Vagina (tissue), 2 donors: ENCODE data around the gene OR5K2. TPM values are rescaled to one million over a fixed set of nuclear protein-coding genes. Genes with fewer than 3 reads are reported as not detected.

Experiments
- DNase-seq, 2 donors: peaks; one replicate each; pipeline ENCODE4 v3.0.0-alpha.2; 2017; ENCODE audit errors: extremely low spot score in 2 of 2
- H3K27ac ChIP-seq: fragments of 200-600 bp; sonication (generic); one replicate; pipeline ENCODE4 v1.5.1; 2019
- H3K27me3 ChIP-seq: fragments of 200-600 bp; sonication (generic); one replicate; pipeline ENCODE4 v1.5.1; 2019
- H3K36me3 ChIP-seq, 2 donors: fragments of 200-600 bp; sonication (generic); one replicate each; pipeline ENCODE4 v1.5.1; 2017 to 2019
- H3K4me1 ChIP-seq: fragments of 200-600 bp; sonication (generic); one replicate; pipeline ENCODE4 v1.5.1; 2019
- H3K4me3 ChIP-seq, 2 donors: fragments of 200-600 bp; sonication (generic); 1 replicate in 1 of 2; 2 replicates in 1 of 2; pipeline ENCODE4 v1.5.1; 2016 to 2019
- H3K9me3 ChIP-seq: fragments of 200-600 bp; sonication (generic); one replicate; pipeline ENCODE4 v1.5.1; 2019
- CTCF ChIP-seq, 3 experiments: fragments of 450-650 bp in 2 of 3; fragments of 200-600 bp in 1 of 3; sonication (generic) in 1 of 3; IDR thresholded peaks; one replicate each; pipeline ENCODE4 v1.5.1; 2017 to 2019; ENCODE audit warnings: antibody characterized with exemption in 3 of 3, mild to moderate bottlenecking in 2 of 3, moderate library complexity in 2 of 3
- POLR2A ChIP-seq, 2 donors: fragments of 450-650 bp; IDR thresholded peaks; one replicate each; pipeline ENCODE4 v1.6.1; 2017; ENCODE audit warnings: antibody characterized with exemption in 2 of 2, mild to moderate bottlenecking in 2 of 2, moderate library complexity in 2 of 2
- POLR2AphosphoS5 ChIP-seq, 2 donors: sonication (generic); formaldehyde crosslinking; IDR thresholded peaks; one replicate each; pipeline ENCODE4 v1.9.0; 2017; ENCODE audit warnings: antibody characterized with exemption in 2 of 2, mild to moderate bottlenecking in 2 of 2, low read depth in 1 of 2; ENCODE audit not compliant: insufficient read depth in 1 of 2
- intact Hi-C: fragments of 100-400 bp; cut with DNase I; formaldehyde crosslinking; loops from one replicate; pipeline ENCODE4 v1.15.1; 2023
- total RNA-seq: library from RNA; depleted of rRNA; stranded (reverse); fragments of >200 nt; gene quantifications from one replicate; pipeline ENCODE4 v1.2.3, GENCODE V29; 2016

Gene OR5K2
- total RNA-seq = not detected

DNA sequence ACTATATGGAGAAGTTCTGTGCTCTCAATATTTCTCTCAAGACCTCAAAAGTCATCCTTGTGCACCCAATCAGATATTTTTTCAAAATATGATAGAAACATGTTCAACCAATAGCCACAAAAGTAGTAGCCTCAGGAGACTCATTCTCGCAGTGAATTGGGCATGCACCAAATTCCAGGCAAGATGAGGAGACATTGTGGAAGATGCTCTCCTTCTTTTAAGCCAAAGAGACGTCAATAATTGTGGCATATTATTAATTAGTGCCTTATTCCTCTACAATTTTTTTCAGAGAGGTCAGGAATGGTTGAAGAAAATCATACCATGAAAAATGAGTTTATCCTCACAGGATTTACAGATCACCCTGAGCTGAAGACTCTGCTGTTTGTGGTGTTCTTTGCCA, at the start of gene OR5K2:
OR5K2 (plus strand) TSS at position 301 of the 400 bp plus-strand sequence; CDS start at position 301, 0 bp downstream.
- TF ChIP-seq CTCF (IDR thresholded peaks at IDR 0.05) = no peak
- TF ChIP-seq POLR2AphosphoS5 (IDR thresholded peaks at IDR 0.05; ENCODE audit: insufficient read depth in 1 of 2, low read depth in 1 of 2) = no peak
- TF ChIP-seq POLR2A (IDR thresholded peaks at IDR 0.05) = no peak
- DNase-seq = no peak
- H3K36me3 ChIP-seq = no peaks in the 10 kb centered on the region
- no peaks in the 10 kb centered on the region for H3K9me3 ChIP-seq
- H3K27ac ChIP-seq = no peak within 1 kb of the TSS
- H3K27me3 ChIP-seq = no peaks in the 10 kb centered on the region
- H3K4me1 ChIP-seq = no peaks in the 10 kb centered on the region
- intact Hi-C loops = no loop called here
- no peak within 1 kb of the TSS for H3K4me3 ChIP-seq

- Histone ChIP-seq H3K36me3 (no peaks in the 10 kb centered on the region), H3K4me3 (no peak overlapping the region), H3K27ac (no peak overlapping the region), H3K9me3 (no peaks in the 10 kb centered on the region), H3K27me3 (no peaks in the 10 kb centered on the region), H3K4me1 (no peaks in the 10 kb centered on the region)
- TF ChIP-seq CTCF (IDR thresholded peaks at IDR 0.05) (no peak), POLR2A (IDR thresholded peaks at IDR 0.05) (no peak), POLR2AphosphoS5 (IDR thresholded peaks at IDR 0.05; ENCODE audit: insufficient read depth in 1 of 2, low read depth in 1 of 2) (peak in 1 of 2 donors; percentile 29)
- no peak for DNase-seq
- intact Hi-C loops = no loop called here
These were observed 47.8 kb upstream of the OR5K2 start for GRCh38 chr3:98449606-98450193.

DNA sequence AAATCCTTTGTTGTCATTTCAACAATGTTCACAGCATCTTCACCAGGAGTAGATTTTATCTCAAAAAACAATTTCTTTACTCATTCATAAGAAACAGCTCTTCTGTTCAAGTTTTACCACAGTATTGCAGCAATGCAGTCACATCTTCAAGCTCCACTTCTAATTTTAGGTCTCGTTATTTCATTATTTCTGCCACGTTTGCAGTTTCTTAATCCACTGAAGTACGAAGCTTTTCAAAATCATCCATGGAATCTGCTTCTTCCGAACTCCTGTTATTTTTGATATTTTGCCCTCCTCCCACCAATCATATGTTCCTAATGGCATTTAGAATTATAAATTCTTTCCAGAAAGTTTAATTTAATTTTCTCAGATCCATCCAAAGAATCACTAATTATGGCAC, 47.1 kb upstream of the OR5K2 start:
- Histone ChIP-seq H3K9me3 (no peaks in the 10 kb centered on the region), H3K36me3 (no peaks in the 10 kb centered on the region), H3K27me3 (no peaks in the 10 kb centered on the region), H3K27ac (no peak overlapping the region), H3K4me1 (no peaks in the 10 kb centered on the region), H3K4me3 (no peak overlapping the region)
- DNase-seq = no peak
- intact Hi-C loops = no loop called here
- TF ChIP-seq CTCF (IDR thresholded peaks at IDR 0.05) (no peak), POLR2AphosphoS5 (IDR thresholded peaks at IDR 0.05; ENCODE audit: insufficient read depth in 1 of 2, low read depth in 1 of 2) (no peak), POLR2A (IDR thresholded peaks at IDR 0.05) (no peak)

DNA sequence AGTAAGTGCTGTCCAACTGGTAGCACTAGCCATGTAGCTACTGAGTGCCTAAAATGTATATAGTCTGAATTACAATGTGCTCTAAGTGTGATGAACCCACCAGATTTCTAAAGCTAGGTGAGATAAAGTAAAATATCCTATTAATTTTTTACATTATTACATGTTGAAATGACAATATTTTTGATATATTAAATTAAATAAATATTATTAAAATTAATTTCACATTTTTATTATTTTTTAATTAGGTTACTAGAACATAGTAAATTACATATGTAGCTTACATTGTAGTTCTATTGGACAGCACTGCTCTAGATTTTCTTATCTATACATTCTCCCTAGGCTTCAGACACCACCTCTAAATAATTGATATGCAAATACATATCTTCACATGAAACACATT, 43.7 kb upstream of the OR5K2 start:
- Histone ChIP-seq H3K27me3 (no peaks in the 10 kb centered on the region), H3K4me3 (no peak overlapping the region), H3K36me3 (no peaks in the 10 kb centered on the region), H3K9me3 (no peaks in the 10 kb centered on the region), H3K27ac (no peak overlapping the region), H3K4me1 (no peaks in the 10 kb centered on the region)
- TF ChIP-seq POLR2AphosphoS5 (IDR thresholded peaks at IDR 0.05; ENCODE audit: insufficient read depth in 1 of 2, low read depth in 1 of 2) (no peak), POLR2A (IDR thresholded peaks at IDR 0.05) (no peak), CTCF (IDR thresholded peaks at IDR 0.05) (no peak)
- no peak for DNase-seq
- intact Hi-C loops = no loop called here

- no peak for DNase-seq
- Histone ChIP-seq H3K4me3 (no peak overlapping the region), H3K36me3 (no peaks in the 10 kb centered on the region), H3K4me1 (no peaks in the 10 kb centered on the region), H3K27ac (no peak overlapping the region), H3K27me3 (no peaks in the 10 kb centered on the region), H3K9me3 (no peaks in the 10 kb centered on the region)
- intact Hi-C loops = no loop called here
- TF ChIP-seq POLR2AphosphoS5 (IDR thresholded peaks at IDR 0.05; ENCODE audit: insufficient read depth in 1 of 2, low read depth in 1 of 2) (no peak), CTCF (IDR thresholded peaks at IDR 0.05) (no peak), POLR2A (IDR thresholded peaks at IDR 0.05) (no peak)
These were observed 42.6 kb upstream of the OR5K2 start for GRCh38 chr3:98454929-98455328.
